ENCODE results near the gene SYNJ1.

DNA sequence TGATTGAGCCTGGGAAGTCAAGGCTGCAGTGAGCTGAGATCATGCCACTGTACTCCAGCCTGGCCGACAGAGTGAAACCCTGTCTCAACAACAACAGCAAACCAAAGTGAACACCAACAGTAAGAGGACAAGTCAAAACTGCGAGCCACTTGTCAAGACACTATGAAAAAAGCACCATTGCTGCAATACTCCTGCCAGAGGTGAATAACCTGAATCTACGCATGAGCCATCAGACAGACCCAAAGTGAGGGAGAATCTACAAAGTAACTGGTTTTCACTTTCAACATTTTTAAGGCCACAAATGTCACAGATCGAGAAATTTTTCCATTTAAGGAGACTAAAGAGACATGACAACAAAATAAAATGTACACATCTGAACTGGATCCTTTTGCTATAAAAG is 21.9 kb downstream of the SYNJ1 start:
- no peak for TF ChIP-seq TCF7L2 (IDR thresholded peaks at IDR 0.05; ENCODE audit: low read depth, low read length)
- no peak for TF ChIP-seq RAD21 (CRISPR knock-in tag; conservative IDR thresholded peaks at IDR 0.05 in 1 of 2, IDR thresholded peaks at IDR 0.05 in 1 of 2)
- no peak for TF ChIP-seq YY1 (IDR thresholded peaks at IDR 0.05; ENCODE audit: borderline replicate concordance in 1 of 3, control insufficient read depth in 1 of 3, extremely low read depth in 1 of 3, insufficient read depth in 3 of 3, insufficient read length in 1 of 3, insufficient replicate concordance in 2 of 3, low read depth in 1 of 3, low read length in 2 of 3)
- TF ChIP-seq POLR2AphosphoS5 (IDR thresholded peaks at IDR 0.05; ENCODE audit: control insufficient read depth, insufficient read depth, low read depth, low read length): no peak
- TF ChIP-seq, protein P1, sequence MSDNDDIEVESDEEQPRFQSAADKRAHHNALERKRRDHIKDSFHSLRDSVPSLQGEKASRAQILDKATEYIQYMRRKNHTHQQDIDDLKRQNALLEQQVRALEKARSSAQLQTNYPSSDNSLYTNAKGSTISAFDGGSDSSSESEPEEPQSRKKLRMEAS (CRISPR knock-in tag; IDR thresholded peaks at IDR 0.05): no peak
- no peak for TF ChIP-seq ZNF398 (CRISPR knock-in tag; IDR thresholded peaks at IDR 0.05)
- TF ChIP-seq ZNF140 (CRISPR knock-in tag; IDR thresholded peaks at IDR 0.05): no peak
- TF ChIP-seq CTCF (IDR thresholded peaks at IDR 0.05 in 2 of 3, conservative IDR thresholded peaks at IDR 0.05 in 1 of 3; ENCODE audit: insufficient read depth in 2 of 3, low read depth in 1 of 3, low read length in 3 of 3): no peak
- TF ChIP-seq, protein P2, sequence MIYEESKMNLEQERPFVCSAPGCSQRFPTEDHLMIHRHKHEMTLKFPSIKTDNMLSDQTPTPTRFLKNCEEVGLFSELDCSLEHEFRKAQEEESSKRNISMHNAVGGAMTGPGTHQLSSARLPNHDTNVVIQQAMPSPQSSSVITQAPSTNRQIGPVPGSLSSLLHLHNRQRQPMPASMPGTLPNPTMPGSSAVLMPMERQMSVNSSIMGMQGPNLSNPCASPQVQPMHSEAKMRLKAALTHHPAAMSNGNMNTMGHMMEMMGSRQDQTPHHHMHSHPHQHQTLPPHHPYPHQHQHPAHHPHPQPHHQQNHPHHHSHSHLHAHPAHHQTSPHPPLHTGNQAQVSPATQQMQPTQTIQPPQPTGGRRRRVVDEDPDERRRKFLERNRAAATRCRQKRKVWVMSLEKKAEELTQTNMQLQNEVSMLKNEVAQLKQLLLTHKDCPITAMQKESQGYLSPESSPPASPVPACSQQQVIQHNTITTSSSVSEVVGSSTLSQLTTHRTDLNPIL (CRISPR knock-in tag; IDR thresholded peaks at IDR 0.05): no peak
- TF ChIP-seq, protein P3, sequence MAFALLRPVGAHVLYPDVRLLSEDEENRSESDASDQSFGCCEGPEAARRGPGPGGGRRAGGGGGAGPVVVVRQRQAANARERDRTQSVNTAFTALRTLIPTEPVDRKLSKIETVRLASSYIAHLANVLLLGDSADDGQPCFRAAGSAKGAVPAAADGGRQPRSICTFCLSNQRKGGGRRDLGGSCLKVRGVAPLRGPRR (CRISPR knock-in tag; IDR thresholded peaks at IDR 0.05): no peak
- no peak for TF ChIP-seq ZNF175 (CRISPR knock-in tag; IDR thresholded peaks at IDR 0.05; ENCODE audit: low read depth)
- TF ChIP-seq ZFP1 (CRISPR knock-in tag; IDR thresholded peaks at IDR 0.05): no peak

Data from K562 (cell line).